ENCODE data around the gene FNIP2. TPM values are rescaled to one million over a fixed set of nuclear protein-coding genes. Genes with fewer than 3 reads are reported as not detected.

The FNIP2 gene
- total and polyA plus RNA-seq, 2 donors (not counting 1 experiment from before 2014, with no cell fraction given): 0.03 to 0.17 TPM

DNA sequence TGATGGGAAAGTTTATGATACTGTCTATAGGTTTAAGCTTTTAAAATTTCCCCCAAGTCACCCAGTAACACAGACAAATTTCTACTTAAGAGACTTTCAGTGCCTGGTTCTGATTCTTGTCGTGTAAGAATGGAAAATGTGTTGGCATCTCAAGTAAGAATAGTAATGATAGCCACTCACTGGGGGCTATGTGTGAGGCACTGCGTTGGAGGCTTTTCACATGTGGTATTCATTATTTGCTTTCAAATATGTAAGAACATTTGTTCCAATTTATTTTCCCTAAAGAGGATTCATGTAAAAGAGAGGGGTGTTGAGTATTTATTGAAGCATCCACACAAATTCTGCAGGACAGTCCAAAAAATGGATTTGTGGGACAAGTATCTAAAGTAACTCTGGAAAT, 143.6 kb downstream of the FNIP2 start:
- Histone ChIP-seq H3K27me3 (replicated peaks in 1 of 4; ENCODE audit: control extremely low read depth in 1 of 4, control insufficient read depth in 3 of 4, insufficient read depth in 4 of 4, low read length in 3 of 4) (no peaks in the 10 kb centered on the region), H3K27ac (ENCODE audit: low read length in 2 of 2) (no peak overlapping the region), H3K79me2 (ENCODE audit: control insufficient read depth, insufficient read depth, low read length) (no peaks in the 10 kb centered on the region), H3K9ac (ENCODE audit: low read length) (no peak overlapping the region), H3K4me3 (ENCODE audit: control extremely low read depth in 1 of 5, extremely low read depth in 1 of 5, insufficient read depth in 1 of 5, low read depth in 2 of 5, low read length in 4 of 5) (no peak overlapping the region), H2AFZ (ENCODE audit: insufficient read depth, low read depth, low read length, poor library complexity, severe bottlenecking) (no peak overlapping the region), H4K20me1 (ENCODE audit: control insufficient read depth, insufficient read depth, low read length, poor library complexity, severe bottlenecking) (no peaks in the 10 kb centered on the region), H3K4me2 (replicated peaks; ENCODE audit: low read depth, low read length, poor library complexity, severe bottlenecking) (no peak overlapping the region), H3K4me1 (ENCODE audit: control insufficient read depth in 2 of 2, insufficient read depth in 2 of 2, low read length in 2 of 2) (no peaks in the 10 kb centered on the region), H3K36me3 (replicated peaks in 1 of 2; ENCODE audit: control extremely low read depth in 1 of 2, control insufficient read depth in 1 of 2, extremely low read depth in 1 of 2, insufficient read depth in 2 of 2, low read length in 1 of 2) (no peaks in the 10 kb centered on the region), H3K9me3 (ENCODE audit: control extremely low read depth in 1 of 3, control insufficient read depth in 2 of 3, insufficient read depth in 1 of 3, low read length in 2 of 3) (no peaks in the 10 kb centered on the region)
- POLR2A ChIA-PET: no interaction called here
- no CpG with 5 or more reads among the region's 2 CpGs for WGBS (ENCODE audit: insufficient coverage)
- no peak for TF ChIP-seq EZH2 (IDR thresholded peaks at IDR 0.05; ENCODE audit: borderline replicate concordance, insufficient read depth, low read depth, low read length, poor library complexity, severe bottlenecking)
- TF ChIP-seq, protein P1, sequence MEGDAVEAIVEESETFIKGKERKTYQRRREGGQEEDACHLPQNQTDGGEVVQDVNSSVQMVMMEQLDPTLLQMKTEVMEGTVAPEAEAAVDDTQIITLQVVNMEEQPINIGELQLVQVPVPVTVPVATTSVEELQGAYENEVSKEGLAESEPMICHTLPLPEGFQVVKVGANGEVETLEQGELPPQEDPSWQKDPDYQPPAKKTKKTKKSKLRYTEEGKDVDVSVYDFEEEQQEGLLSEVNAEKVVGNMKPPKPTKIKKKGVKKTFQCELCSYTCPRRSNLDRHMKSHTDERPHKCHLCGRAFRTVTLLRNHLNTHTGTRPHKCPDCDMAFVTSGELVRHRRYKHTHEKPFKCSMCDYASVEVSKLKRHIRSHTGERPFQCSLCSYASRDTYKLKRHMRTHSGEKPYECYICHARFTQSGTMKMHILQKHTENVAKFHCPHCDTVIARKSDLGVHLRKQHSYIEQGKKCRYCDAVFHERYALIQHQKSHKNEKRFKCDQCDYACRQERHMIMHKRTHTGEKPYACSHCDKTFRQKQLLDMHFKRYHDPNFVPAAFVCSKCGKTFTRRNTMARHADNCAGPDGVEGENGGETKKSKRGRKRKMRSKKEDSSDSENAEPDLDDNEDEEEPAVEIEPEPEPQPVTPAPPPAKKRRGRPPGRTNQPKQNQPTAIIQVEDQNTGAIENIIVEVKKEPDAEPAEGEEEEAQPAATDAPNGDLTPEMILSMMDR (IDR thresholded peaks at IDR 0.05): no peak
- Mint-ChIP-seq H3K27ac (no peak overlapping the region), H3K4me3 (no peak overlapping the region), H3K9me3 (ENCODE audit: insufficient read depth) (no peaks in the 10 kb centered on the region), H3K27me3 (peaks cover 22% of the 10 kb centered on the region), H3K4me1 (no peaks in the 10 kb centered on the region)
- DNase-seq (no peak), ATAC-seq (ENCODE audit: low read depth) (no peak)
- CTCF ChIA-PET: no interaction called here
- intact Hi-C loops (cut with micrococcal nuclease): no loop called here

DNA sequence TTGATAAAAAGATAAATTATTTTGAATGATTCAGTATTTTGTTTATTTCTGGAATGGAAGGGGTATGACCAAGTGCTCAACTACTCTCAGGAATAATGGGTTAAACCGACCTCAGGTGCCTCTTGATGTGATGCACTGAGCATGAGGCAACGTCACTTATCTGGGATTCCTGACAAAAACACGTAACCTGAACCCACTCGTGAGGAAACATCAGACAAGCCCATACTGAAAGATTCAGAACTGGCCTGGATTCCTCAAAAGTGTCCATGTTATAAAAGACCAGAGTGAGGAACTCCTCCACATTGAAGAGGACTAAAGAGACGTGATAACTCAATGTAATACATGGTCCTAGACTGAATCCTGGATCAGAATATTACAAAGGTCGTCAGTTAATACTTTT, 144.0 kb downstream of the FNIP2 start:
- Histone ChIP-seq H4K20me1 (ENCODE audit: control insufficient read depth, insufficient read depth, low read length, poor library complexity, severe bottlenecking) (no peaks in the 10 kb centered on the region), H3K4me2 (replicated peaks; ENCODE audit: low read depth, low read length, poor library complexity, severe bottlenecking) (no peak overlapping the region), H3K27me3 (replicated peaks in 1 of 4; ENCODE audit: control extremely low read depth in 1 of 4, control insufficient read depth in 3 of 4, insufficient read depth in 4 of 4, low read length in 3 of 4) (no peaks in the 10 kb centered on the region), H3K9me3 (ENCODE audit: control extremely low read depth in 1 of 3, control insufficient read depth in 2 of 3, insufficient read depth in 1 of 3, low read length in 2 of 3) (no peaks in the 10 kb centered on the region), H3K4me3 (ENCODE audit: control extremely low read depth in 1 of 5, extremely low read depth in 1 of 5, insufficient read depth in 1 of 5, low read depth in 2 of 5, low read length in 4 of 5) (no peak overlapping the region), H3K27ac (ENCODE audit: low read length in 2 of 2) (no peak overlapping the region), H3K4me1 (ENCODE audit: control insufficient read depth in 2 of 2, insufficient read depth in 2 of 2, low read length in 2 of 2) (no peaks in the 10 kb centered on the region), H3K9ac (ENCODE audit: low read length) (no peak overlapping the region), H2AFZ (ENCODE audit: insufficient read depth, low read depth, low read length, poor library complexity, severe bottlenecking) (no peak overlapping the region), H3K79me2 (ENCODE audit: control insufficient read depth, insufficient read depth, low read length) (no peaks in the 10 kb centered on the region), H3K36me3 (replicated peaks in 1 of 2; ENCODE audit: control extremely low read depth in 1 of 2, control insufficient read depth in 1 of 2, extremely low read depth in 1 of 2, insufficient read depth in 2 of 2, low read length in 1 of 2) (no peaks in the 10 kb centered on the region)
- Mint-ChIP-seq H3K4me3 (no peak overlapping the region), H3K27ac (no peak overlapping the region), H3K27me3 (peaks cover 24% of the 10 kb centered on the region), H3K9me3 (ENCODE audit: insufficient read depth) (no peaks in the 10 kb centered on the region), H3K4me1 (no peaks in the 10 kb centered on the region)
- 50% methylated on average over 4 of the region's 6 CpGs for WGBS (ENCODE audit: insufficient coverage)
- intact Hi-C loops (cut with micrococcal nuclease): no loop called here
- DNase-seq (no peak), ATAC-seq (ENCODE audit: low read depth) (no peak)
- CTCF ChIA-PET: no interaction called here
- POLR2A ChIA-PET: no interaction called here
- TF ChIP-seq, protein P1 (IDR thresholded peaks at IDR 0.05): no peak
- TF ChIP-seq EZH2 (IDR thresholded peaks at IDR 0.05; ENCODE audit: borderline replicate concordance, insufficient read depth, low read depth, low read length, poor library complexity, severe bottlenecking): no peak
